Dermis blood vessel endothelial cell (primary cell): ENCODE measurements around the gene UBA52. TPM values are rescaled to one million over a fixed set of nuclear protein-coding genes. Genes with fewer than 3 reads are reported as not detected.
"Not testable (repeated sequence)": the region's sequence is repeated elsewhere in the genome, so short reads cannot be mapped to it uniquely, and the experiment has no call there.

Experiments used
- DNase-seq: peaks from one replicate; pipeline ENCODE4 v3.0.0; 2010
- total RNA-seq: library from RNA; depleted of rRNA; stranded (reverse); fragments of >200 nt; gene quantifications from 2 replicates; pipeline ENCODE4 v1.2.3, GENCODE V29; 2014

Gene UBA52
- total RNA-seq, 1 donor from 2014 or later, result 1,061 TPM

- DNase-seq, result no peak
Observed at GRCh38 chr19:18593367-18594095, 21.9 kb downstream of the UBA52 start.

DNA sequence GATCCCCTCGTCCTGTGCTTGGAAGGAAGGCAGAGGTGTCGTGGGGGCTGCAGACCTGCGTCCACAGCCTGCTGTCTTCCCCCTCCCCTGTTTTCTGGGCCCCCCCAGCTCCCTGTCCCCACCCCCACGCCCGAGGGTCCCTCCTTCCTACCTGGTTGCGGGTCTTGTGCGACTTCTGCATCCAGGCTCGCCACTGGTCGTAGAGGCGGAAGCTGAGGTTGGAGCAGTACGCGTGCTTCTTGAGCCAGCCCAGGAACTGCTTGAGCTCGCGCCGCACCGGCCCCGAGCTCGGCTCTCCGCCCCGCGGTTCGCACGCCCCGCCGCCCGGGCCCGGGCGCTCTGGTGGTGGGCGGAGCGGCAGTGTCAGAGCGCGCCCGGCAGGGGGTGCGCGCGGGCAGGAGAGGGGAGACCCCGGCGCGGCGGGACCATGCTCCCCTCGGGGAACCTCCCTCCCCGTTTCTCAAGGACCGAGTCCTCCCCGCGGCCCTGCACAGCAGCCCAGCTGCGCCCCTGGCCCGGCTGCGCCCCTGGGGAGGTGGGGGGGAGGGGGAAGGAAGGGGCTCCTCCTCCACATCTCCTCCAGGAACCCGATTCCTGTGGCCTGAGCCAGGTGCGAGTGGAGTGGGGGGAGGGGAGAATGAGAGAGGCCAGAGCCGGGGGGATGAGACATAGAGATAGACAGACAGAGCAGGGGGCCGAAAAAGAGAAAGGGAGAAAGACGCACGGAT, 22.6 kb downstream of the UBA52 start:
- DNase-seq, result peak; percentile 83

DNA sequence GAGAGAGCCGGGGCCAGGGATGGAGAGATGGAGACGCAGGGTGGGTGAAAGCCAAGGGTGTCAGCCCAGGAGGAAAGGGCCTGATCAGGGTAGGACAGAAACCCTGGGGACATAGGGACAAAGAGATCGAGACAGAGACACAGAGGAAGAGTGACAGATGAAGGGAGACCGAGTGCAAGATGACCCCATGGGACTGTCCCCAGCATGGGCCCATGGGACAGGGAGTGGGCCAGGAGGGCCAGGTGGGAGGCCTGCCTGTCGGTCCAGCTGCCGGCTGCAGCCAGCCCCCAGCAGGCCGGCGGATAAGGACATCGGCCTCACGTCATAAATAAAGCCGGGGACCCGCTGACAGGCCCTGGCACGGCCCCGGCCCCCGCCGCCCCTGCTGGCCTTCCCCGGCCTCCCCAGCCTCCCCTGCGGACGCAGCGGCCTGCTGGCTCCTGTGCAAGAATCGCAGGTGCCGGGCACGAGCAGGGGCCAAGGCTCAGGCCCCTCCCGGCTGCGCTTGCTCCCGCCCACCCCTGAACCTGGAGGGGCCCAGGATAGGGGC, 23.2 kb downstream of the UBA52 start:
- DNase-seq, result no peak

GRCh38 chr19:18595475-18595874, 23.8 kb downstream of the UBA52 start:
- DNase-seq, result no peak

GRCh38 chr19:18596752-18597157, 25.1 kb downstream of the UBA52 start:
- DNase-seq, result peak; percentile 52

DNA sequence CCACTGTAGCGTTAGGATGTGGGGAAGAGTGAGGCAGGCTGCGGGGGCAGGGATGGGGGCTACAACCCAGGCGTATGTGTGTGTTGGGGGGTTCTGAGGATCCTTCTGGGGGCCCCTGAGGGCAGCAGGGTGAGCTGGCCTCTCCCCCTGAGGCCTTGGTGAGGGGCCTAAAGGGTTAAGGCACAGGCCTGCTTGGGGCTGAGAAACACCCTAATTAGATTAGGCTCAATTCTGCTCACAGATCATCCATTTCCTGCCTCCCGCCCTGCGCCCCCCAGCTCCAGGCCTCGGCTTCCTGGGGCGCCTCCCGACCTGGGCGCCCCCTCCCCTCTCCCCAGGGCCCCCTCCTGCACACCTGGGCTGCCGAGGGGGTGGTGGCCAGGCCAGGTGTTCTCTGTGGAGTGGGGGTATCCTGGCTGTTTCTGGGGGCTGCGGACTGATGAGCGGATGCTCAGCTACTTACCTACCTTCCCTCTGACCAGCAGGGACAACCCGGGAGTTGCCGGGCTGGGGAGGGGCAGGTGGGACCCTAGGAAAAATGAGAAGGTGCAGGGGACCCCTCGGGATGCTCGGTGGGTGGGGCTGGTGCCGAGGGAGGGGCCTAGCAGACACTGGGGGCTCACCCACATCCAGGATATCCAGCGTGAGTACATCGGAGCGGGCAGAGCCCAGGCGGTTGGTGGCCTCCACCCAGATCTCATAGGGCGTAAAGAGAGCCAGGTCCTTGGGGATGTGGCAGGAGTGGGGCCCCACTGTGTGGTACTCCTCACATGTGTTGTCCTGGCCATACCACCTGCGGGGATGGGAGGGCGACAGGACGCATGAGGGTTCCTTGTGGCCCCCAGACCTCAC, 26.4 kb downstream of the UBA52 start:
- DNase-seq, result no peak

GRCh38 chr19:18599485-18599884, 27.8 kb downstream of the UBA52 start:
- no peak for DNase-seq

- not testable (repeated sequence) for DNase-seq
Observed at GRCh38 chr19:18600692-18601397, 29.2 kb downstream of the UBA52 start.

DNA sequence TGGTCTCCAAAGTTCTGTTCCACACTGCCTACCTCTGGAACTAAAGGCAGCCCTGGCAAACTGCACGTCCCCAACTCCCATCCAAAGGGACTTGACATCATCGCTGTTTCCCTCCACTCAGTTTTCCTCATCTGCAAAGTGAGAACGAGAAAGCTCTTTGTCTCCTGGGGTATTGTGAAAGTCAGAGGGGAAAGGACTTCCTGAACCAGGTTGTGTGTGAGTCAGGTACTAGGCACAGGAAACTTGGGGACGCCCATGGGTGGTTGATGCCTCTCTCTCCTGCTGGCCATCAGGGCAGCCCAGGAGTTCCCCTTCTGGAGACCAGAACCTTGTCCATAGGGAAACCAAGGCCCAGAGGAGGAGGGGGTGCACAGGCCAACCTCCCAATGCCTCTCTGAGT, 30.2 kb downstream of the UBA52 start:
- DNase-seq, result no peak

DNA sequence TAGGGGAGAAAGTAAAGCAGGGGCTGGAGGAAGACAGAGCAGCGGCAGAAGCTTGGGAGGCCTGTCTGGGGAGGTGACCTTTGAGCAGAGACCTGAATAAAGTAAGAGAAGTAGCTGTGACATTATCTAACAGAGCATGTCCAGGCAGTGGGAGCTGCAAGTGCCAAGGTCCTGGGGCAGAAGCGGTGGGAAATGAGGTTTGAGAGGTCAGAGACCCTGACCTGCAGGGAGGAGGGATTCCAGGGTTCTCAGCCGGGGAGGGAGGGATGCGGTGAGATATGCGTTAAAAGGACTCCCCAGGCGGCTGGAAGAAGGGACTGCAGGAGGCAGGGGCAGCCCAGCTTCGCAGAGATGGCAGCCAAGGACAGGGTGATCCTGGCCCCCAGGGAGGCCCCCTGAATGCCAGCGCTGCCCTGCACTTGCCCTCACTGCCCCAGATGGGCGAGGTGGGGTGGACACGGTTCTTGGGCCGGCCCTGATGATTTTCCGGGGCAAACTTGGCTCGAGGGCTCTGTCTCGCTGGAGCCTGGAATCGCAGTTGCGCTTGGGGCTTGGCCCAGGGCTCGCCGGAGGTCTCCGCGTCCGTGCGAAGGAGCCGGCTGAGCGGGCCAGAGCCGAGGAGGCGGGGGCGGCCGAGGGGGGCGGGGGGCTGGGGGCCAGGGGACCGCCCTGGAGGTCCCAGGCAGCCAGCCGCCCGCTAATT, 31.7 kb downstream of the UBA52 start:
- DNase-seq, result peak; percentile 43

DNA sequence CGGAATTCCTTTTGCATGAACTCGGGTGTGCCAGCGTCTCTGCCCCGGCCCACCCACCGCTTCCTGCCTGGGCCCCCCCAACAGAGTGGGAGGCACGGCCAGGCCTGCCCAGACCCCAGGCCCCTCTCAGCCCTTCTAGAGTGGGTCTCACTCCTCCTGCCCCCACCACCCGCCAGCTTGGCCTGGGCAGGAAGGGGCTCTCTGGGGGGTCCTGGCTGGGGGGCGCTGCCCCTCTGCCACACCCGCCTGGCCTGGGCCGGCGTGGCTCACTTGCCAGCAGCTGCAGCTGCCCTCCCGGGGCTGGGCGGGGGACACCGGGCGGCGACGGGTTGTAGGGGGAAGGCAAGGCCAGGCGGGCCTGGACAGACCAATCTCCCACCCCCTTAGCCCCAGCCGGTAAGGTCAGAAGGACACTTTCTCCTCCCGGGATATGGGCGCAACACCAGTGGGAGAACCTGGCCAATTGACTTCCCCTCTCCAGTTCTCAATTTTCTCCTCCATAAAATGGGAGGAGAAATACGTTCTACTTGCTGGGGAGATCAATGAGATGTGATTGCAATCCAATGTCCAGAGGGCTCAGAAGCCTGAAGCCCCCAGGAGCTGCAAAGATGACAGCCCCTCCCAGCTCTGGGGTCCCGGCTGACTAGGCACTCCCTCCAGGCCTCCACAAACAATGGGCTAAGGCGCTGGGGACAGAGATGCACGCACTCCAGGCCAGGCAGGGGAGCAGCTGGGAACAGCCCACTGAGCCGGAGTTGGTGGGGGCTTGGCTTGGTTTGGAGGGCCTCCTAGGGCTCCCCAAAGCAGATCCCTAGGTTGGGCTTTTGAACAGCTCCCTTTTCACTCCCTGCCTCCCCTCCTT, 32.5 kb downstream of the UBA52 start:
- DNase-seq, result no peak

GRCh38 chr19:18604820-18605159, 33.1 kb downstream of the UBA52 start:
- DNase-seq, result no peak

GRCh38 chr19:18605196-18605545, 33.5 kb downstream of the UBA52 start:
- no peak for DNase-seq

GRCh38 chr19:18605546-18606280, 34.1 kb downstream of the UBA52 start:
- DNase-seq, result no peak

GRCh38 chr19:18606281-18607225, 34.9 kb downstream of the UBA52 start, which contains the start of gene CRLF1:
Gene CRLF1, minus strand, starts transcription at chr19:18606799. Its CDS starts 143 bp downstream, at chr19:18606656.
- no peak for DNase-seq

DNA sequence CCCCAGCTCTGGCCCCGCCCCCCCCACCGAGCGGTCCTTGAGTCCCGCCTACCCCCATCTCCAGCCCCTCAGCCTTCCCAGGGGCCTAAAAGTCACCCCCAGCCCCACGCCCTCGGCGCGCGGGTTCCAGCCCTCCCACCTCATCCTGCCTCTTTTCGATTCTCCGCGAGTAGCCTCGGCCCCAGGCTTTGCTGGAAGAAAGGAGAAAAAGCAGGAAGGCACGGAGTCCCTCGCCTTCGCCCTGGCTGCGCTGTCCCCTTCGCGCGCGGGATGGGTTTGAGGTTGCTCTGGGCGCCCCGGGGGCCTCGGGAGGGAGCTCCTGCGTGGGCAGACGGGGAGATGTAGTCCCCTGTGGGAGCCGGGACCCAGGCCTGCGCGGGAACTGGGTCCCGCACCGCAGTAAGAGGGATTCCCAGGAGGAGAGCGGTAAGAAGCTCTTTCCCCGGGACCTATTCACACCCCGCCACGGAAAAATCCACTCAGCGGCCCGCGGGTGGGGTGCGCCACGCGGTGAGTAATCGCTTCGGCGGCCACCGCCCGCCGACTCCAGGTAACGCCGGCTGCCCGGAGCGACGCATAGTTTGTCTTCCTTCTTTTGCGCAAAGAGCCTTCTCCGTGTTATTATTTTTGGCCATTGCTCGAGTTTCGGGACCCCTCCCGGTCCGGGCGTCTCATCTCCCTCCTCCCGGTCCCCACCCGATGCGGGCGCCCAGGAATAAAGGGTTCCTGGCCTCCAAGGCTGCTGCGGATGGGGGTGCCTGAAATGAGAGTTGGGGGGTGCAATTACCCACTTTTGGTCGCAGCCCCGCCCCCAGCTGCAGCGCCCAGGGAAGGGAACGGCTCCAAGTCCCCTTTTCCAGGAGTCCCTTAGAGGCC, 35.8 kb downstream of the UBA52 start:
- DNase-seq, result no peak

GRCh38 chr19:18608102-18608804, 36.6 kb downstream of the UBA52 start:
- no peak for DNase-seq
